Measurements from ENCODE around the gene TUT1.
"Not testable (repeated sequence)": the region's sequence is repeated elsewhere in the genome, so short reads cannot be mapped to it uniquely, and the experiment has no call there.

The TUT1 gene

DNA sequence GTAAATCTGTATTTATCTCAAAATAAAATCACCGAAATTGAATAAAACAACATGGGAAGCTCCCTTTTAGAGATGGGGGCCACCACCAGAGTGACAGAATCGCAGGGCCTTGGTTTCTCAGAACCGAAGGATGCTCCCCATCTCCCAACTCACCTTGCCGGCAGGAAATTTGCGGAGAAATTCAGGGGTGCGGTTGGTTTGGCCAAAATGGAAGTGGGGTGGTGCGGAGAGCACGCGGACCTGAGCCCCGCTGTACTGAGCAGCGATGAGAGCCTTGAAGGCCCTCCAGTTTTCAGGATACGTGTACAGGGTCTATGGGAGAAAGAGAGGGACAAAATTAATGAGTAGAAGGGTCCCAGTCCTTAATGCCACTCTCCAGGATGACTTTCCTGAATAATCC lies 18.9 kb downstream of the TUT1 start:
- H3K4me3 ChIP-seq (ENCODE audit: insufficient read depth, low read length, poor library complexity, severe bottlenecking): peak overlapping the region; percentile 97
- peaks cover 19% of the 10 kb centered on the region for H3K36me3 ChIP-seq (ENCODE audit: low read length)
- no peaks in the 10 kb centered on the region for H3K9me2 ChIP-seq (replicated peaks; ENCODE audit: insufficient read depth, low read length)
- no peaks in the 10 kb centered on the region for H3K27me3 ChIP-seq (ENCODE audit: low read length)
- H3K27ac ChIP-seq (ENCODE audit: low read depth, low read length): peak overlapping the region; percentile 78; the same call in 1 of the 2 replicates
- peaks cover 60% of the 10 kb centered on the region for H3K79me2 ChIP-seq (ENCODE audit: insufficient read depth, low read length)
- peak overlapping the region; percentile 84 for H3K4me2 ChIP-seq (ENCODE audit: low read depth, low read length, poor library complexity, severe bottlenecking)
- H4K20me1 ChIP-seq (ENCODE audit: low read depth, low read length): no peaks in the 10 kb centered on the region
- H3K9me3 ChIP-seq (ENCODE audit: insufficient read depth, low read length): no peaks in the 10 kb centered on the region
- H2AFZ ChIP-seq (ENCODE audit: low read depth, low read length, severe bottlenecking): no peak overlapping the region
- H3F3A ChIP-seq (ENCODE audit: insufficient read depth): no peaks in the 10 kb centered on the region
- TF ChIP-seq EZH2phosphoT487 (conservative IDR thresholded peaks at IDR 0.05; ENCODE audit: low read length): no peak
- TF ChIP-seq, protein P1, sequence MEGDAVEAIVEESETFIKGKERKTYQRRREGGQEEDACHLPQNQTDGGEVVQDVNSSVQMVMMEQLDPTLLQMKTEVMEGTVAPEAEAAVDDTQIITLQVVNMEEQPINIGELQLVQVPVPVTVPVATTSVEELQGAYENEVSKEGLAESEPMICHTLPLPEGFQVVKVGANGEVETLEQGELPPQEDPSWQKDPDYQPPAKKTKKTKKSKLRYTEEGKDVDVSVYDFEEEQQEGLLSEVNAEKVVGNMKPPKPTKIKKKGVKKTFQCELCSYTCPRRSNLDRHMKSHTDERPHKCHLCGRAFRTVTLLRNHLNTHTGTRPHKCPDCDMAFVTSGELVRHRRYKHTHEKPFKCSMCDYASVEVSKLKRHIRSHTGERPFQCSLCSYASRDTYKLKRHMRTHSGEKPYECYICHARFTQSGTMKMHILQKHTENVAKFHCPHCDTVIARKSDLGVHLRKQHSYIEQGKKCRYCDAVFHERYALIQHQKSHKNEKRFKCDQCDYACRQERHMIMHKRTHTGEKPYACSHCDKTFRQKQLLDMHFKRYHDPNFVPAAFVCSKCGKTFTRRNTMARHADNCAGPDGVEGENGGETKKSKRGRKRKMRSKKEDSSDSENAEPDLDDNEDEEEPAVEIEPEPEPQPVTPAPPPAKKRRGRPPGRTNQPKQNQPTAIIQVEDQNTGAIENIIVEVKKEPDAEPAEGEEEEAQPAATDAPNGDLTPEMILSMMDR (IDR thresholded peaks at IDR 0.05; ENCODE audit: insufficient read depth, low read length, poor library complexity, severe bottlenecking): no peak
- peak overlapping the region; percentile 97 for H3K9ac ChIP-seq (ENCODE audit: low read length)

DNA sequence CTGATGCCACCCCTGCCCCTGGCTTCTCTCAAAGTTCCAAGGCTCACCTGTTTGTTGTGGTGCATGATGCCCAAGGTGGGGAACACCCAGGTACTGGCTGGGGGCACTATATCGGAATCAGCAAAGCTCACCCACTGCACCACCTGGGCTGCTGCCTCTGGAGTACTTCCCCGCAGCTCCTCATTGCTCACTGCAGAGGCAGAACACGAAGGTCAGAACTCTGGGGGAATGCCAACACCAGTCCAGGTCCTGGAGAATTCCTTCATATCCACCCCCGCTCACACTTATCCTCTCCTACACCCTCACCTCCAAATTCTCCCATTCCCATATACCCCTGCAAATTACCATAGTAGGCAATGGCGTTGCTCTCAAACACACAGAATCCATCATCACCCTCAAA lies 19.8 kb downstream of the TUT1 start:
- H3K27ac ChIP-seq (ENCODE audit: low read depth, low read length); H3K4me3 ChIP-seq (ENCODE audit: insufficient read depth, low read length, poor library complexity, severe bottlenecking); H3F3A ChIP-seq (ENCODE audit: insufficient read depth); H4K20me1 ChIP-seq (ENCODE audit: low read depth, low read length); H3K9me2 ChIP-seq (replicated peaks; ENCODE audit: insufficient read depth, low read length); H3K9ac ChIP-seq (ENCODE audit: low read length); H3K9me3 ChIP-seq (ENCODE audit: insufficient read depth, low read length); H2AFZ ChIP-seq (ENCODE audit: low read depth, low read length, severe bottlenecking); H3K27me3 ChIP-seq (ENCODE audit: low read length): not testable (repeated sequence)
- peaks cover 65% of the 10 kb centered on the region for H3K79me2 ChIP-seq (ENCODE audit: insufficient read depth, low read length)
- peaks cover 19% of the 10 kb centered on the region for H3K36me3 ChIP-seq (ENCODE audit: low read length)
- peak overlapping the region; percentile 84 for H3K4me2 ChIP-seq (ENCODE audit: low read depth, low read length, poor library complexity, severe bottlenecking)

GRCh38 chr11:62570903-62571302 lies 20.4 kb downstream of the TUT1 start:
- not testable (repeated sequence) for H3K9ac ChIP-seq (ENCODE audit: low read length); H3K9me2 ChIP-seq (replicated peaks; ENCODE audit: insufficient read depth, low read length); H3K4me3 ChIP-seq (ENCODE audit: insufficient read depth, low read length, poor library complexity, severe bottlenecking); H3F3A ChIP-seq (ENCODE audit: insufficient read depth); H4K20me1 ChIP-seq (ENCODE audit: low read depth, low read length); H3K27ac ChIP-seq (ENCODE audit: low read depth, low read length); H3K4me2 ChIP-seq (ENCODE audit: low read depth, low read length, poor library complexity, severe bottlenecking); H3K27me3 ChIP-seq (ENCODE audit: low read length); H2AFZ ChIP-seq (ENCODE audit: low read depth, low read length, severe bottlenecking); H3K9me3 ChIP-seq (ENCODE audit: insufficient read depth, low read length)
- peaks cover 68% of the 10 kb centered on the region for H3K79me2 ChIP-seq (ENCODE audit: insufficient read depth, low read length)
- H3K36me3 ChIP-seq (ENCODE audit: low read length): peaks cover 24% of the 10 kb centered on the region

DNA sequence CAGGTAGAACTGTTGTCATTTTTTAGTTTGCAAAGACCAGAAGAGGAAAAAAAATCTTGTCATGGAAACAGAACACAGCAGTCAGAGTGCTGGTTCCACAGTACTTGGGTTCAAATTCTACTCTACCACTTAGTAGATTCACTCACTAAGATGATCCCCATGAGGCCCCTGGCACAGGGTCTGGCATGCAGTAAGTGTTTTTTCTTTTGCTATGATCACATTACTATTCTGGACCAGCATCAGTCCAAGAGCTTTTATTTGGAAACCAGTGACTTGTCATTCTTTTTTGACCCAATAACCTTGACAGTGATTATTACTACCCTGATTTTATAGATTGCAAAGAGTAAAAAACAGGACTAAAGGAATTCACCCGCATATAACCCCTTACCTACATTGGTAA lies 21.7 kb downstream of the TUT1 start:
- Histone ChIP-seq H2AFZ (ENCODE audit: low read depth, low read length, severe bottlenecking) (no peak overlapping the region), H3K4me3 (ENCODE audit: insufficient read depth, low read length, poor library complexity, severe bottlenecking) (no peak overlapping the region), H3K9ac (ENCODE audit: low read length) (no peak overlapping the region), H3K9me2 (replicated peaks; ENCODE audit: insufficient read depth, low read length) (no peaks in the 10 kb centered on the region), H3K79me2 (ENCODE audit: insufficient read depth, low read length) (peaks cover 62% of the 10 kb centered on the region), H3F3A (ENCODE audit: insufficient read depth) (no peaks in the 10 kb centered on the region), H3K9me3 (ENCODE audit: insufficient read depth, low read length) (no peaks in the 10 kb centered on the region), H3K27ac (ENCODE audit: low read depth, low read length) (no peak overlapping the region), H3K36me3 (ENCODE audit: low read length) (peaks cover 34% of the 10 kb centered on the region), H3K27me3 (ENCODE audit: low read length) (no peaks in the 10 kb centered on the region), H3K4me2 (ENCODE audit: low read depth, low read length, poor library complexity, severe bottlenecking) (no peak overlapping the region), H4K20me1 (ENCODE audit: low read depth, low read length) (peaks cover 6% of the 10 kb centered on the region; the same call in 1 of the 2 replicates)
- no peak for TF ChIP-seq EZH2phosphoT487 (conservative IDR thresholded peaks at IDR 0.05; ENCODE audit: low read length)
- TF ChIP-seq, protein P1 (IDR thresholded peaks at IDR 0.05; ENCODE audit: insufficient read depth, low read length, poor library complexity, severe bottlenecking): no peak
